ENCODE data around the gene NKAPL. TPM values are rescaled to one million over a fixed set of nuclear protein-coding genes. Genes with fewer than 3 reads are reported as not detected.

Gene NKAPL
- total RNA-seq, result not detected

- peaks cover 15% of the 10 kb centered on the region for H3K27me3 Mint-ChIP-seq (ENCODE audit: low read depth)
- POLR2A ChIA-PET, result no interaction called here
- DNase-seq (peak; percentile 57), ATAC-seq (peak; percentile 64)
- peaks cover 8% of the 10 kb centered on the region for H3K4me1 Mint-ChIP-seq (ENCODE audit: low read depth)
- peaks cover 5% of the 10 kb centered on the region for H3K9me3 Mint-ChIP-seq (ENCODE audit: insufficient read depth)
- H3K36me3 Mint-ChIP-seq (ENCODE audit: low read depth), result peaks cover 8% of the 10 kb centered on the region
- H3K4me3 Mint-ChIP-seq, result peak within 1 kb of the TSS; percentile 9
- peak within 1 kb of the TSS; percentile 26 for H3K27ac Mint-ChIP-seq
- CTCF ChIA-PET, result interaction anchor here (1.2 kb wide), 1 partner anchor 24 kb away, joined by 3 read pairs; no protein-coding TSS in a partner anchor
Measured at GRCh38 chr6:28258877-28259777, at the start of gene NKAPL. Gene NKAPL, plus strand, starts transcription at chr6:28259297. Its CDS starts 75 bp downstream, at chr6:28259372.

GRCh38 chr6:28209753-28210535 is 49.2 kb upstream of the NKAPL start:
- Mint-ChIP-seq H3K36me3 (ENCODE audit: low read depth) (peaks cover 13% of the 10 kb centered on the region), H3K27me3 (ENCODE audit: low read depth) (peaks cover 75% of the 10 kb centered on the region), H3K4me1 (ENCODE audit: low read depth) (peaks cover 34% of the 10 kb centered on the region), H3K4me3 (no peak overlapping the region), H3K9me3 (ENCODE audit: insufficient read depth) (peaks cover 3% of the 10 kb centered on the region), H3K27ac (no peak overlapping the region)
- DNase-seq (no peak), ATAC-seq (no peak)
- POLR2A ChIA-PET, result no interaction called here
- CTCF ChIA-PET, result interaction anchor here (1.0 kb wide), 2 partner anchors 12 to 146 kb away, joined by 3 read pairs; no protein-coding TSS in a partner anchor

GRCh38 chr6:28211840-28212509 is 47.1 kb upstream of the NKAPL start:
- Mint-ChIP-seq H3K27me3 (ENCODE audit: low read depth) (peaks cover 76% of the 10 kb centered on the region), H3K4me1 (ENCODE audit: low read depth) (peaks cover 33% of the 10 kb centered on the region), H3K9me3 (ENCODE audit: insufficient read depth) (peaks cover 3% of the 10 kb centered on the region), H3K27ac (no peak overlapping the region), H3K36me3 (ENCODE audit: low read depth) (peaks cover 8% of the 10 kb centered on the region), H3K4me3 (peak overlapping the region; percentile 68)
- CTCF ChIA-PET, result interaction anchor here (1.0 to 1.1 kb wide), 2 partner anchors 10 to 144 kb away, joined by 3 to 4 read pairs; no protein-coding TSS in a partner anchor
- ATAC-seq, result peak; percentile 41
- POLR2A ChIA-PET, result no interaction called here
- DNase-seq, result peak; percentile 62

GRCh38 chr6:28212510-28213212 is 46.4 kb upstream of the NKAPL start:
- Mint-ChIP-seq H3K36me3 (ENCODE audit: low read depth) (peaks cover 2% of the 10 kb centered on the region), H3K27ac (no peak overlapping the region), H3K27me3 (ENCODE audit: low read depth) (peaks cover 72% of the 10 kb centered on the region), H3K4me1 (ENCODE audit: low read depth) (peaks cover 27% of the 10 kb centered on the region), H3K4me3 (peak overlapping the region; percentile 68), H3K9me3 (ENCODE audit: insufficient read depth) (no peaks in the 10 kb centered on the region)
- ATAC-seq (peak; percentile 38), DNase-seq (peak; percentile 57)
- CTCF ChIA-PET, result interaction anchor here (1.0 to 1.1 kb wide), 2 partner anchors 9 to 143 kb away, joined by 3 to 4 read pairs; no protein-coding TSS in a partner anchor
- POLR2A ChIA-PET, result no interaction called here

- H3K4me1 Mint-ChIP-seq (ENCODE audit: low read depth), result peaks cover 25% of the 10 kb centered on the region
- ChIA-PET CTCF (no interaction called here), POLR2A (no interaction called here)
- no peak overlapping the region for H3K27ac Mint-ChIP-seq
- H3K9me3 Mint-ChIP-seq (ENCODE audit: insufficient read depth), result no peaks in the 10 kb centered on the region
- H3K36me3 Mint-ChIP-seq (ENCODE audit: low read depth), result peaks cover 2% of the 10 kb centered on the region
- no peak for DNase-seq
- ATAC-seq, result no peak
- peaks cover 72% of the 10 kb centered on the region for H3K27me3 Mint-ChIP-seq (ENCODE audit: low read depth)
- peak overlapping the region; percentile 26 for H3K4me3 Mint-ChIP-seq
Measured at GRCh38 chr6:28213213-28213523, 45.9 kb upstream of the NKAPL start.

GRCh38 chr6:28215425-28215824 is 43.7 kb upstream of the NKAPL start:
- Mint-ChIP-seq H3K27ac (no peak overlapping the region), H3K9me3 (ENCODE audit: insufficient read depth) (no peaks in the 10 kb centered on the region), H3K4me1 (ENCODE audit: low read depth) (peaks cover 29% of the 10 kb centered on the region), H3K27me3 (ENCODE audit: low read depth) (peaks cover 61% of the 10 kb centered on the region), H3K4me3 (no peak overlapping the region), H3K36me3 (ENCODE audit: low read depth) (peaks cover 2% of the 10 kb centered on the region)
- ChIA-PET CTCF (no interaction called here), POLR2A (no interaction called here)
- DNase-seq (no peak), ATAC-seq (no peak)

GRCh38 chr6:28217890-28218289 is 41.2 kb upstream of the NKAPL start:
- peaks cover 15% of the 10 kb centered on the region for H3K4me1 Mint-ChIP-seq (ENCODE audit: low read depth)
- peak overlapping the region; percentile 26 for H3K4me3 Mint-ChIP-seq
- no peak overlapping the region for H3K27ac Mint-ChIP-seq
- peaks cover 65% of the 10 kb centered on the region for H3K27me3 Mint-ChIP-seq (ENCODE audit: low read depth)
- H3K9me3 Mint-ChIP-seq (ENCODE audit: insufficient read depth), result no peaks in the 10 kb centered on the region
- CTCF ChIA-PET, result interaction anchor here (1.1 to 2.3 kb wide), 3 partner anchors 9 to 137 kb away, joined by 3 to 6 read pairs (median 5); partner anchors contain the start of gene ZKSCAN8
- no peak for DNase-seq
- no peak for ATAC-seq
- POLR2A ChIA-PET, result interaction anchor here (2.0 kb wide), 1 partner anchor 77 kb away, joined by 7 read pairs; the partner anchor contains the start of gene ZKSCAN8
- no peaks in the 10 kb centered on the region for H3K36me3 Mint-ChIP-seq (ENCODE audit: low read depth)

- peak; percentile 39 for DNase-seq
- Mint-ChIP-seq H3K4me3 (peak overlapping the region; percentile 72), H3K36me3 (ENCODE audit: low read depth) (no peaks in the 10 kb centered on the region), H3K9me3 (ENCODE audit: insufficient read depth) (no peaks in the 10 kb centered on the region), H3K27me3 (ENCODE audit: low read depth) (peaks cover 66% of the 10 kb centered on the region), H3K27ac (no peak overlapping the region), H3K4me1 (ENCODE audit: low read depth) (peaks cover 12% of the 10 kb centered on the region)
- ChIA-PET CTCF (interaction anchor here (1.1 to 2.3 kb wide), 4 partner anchors 8 to 137 kb away, joined by 3 to 6 read pairs (median 4); partner anchors contain the start of gene ZKSCAN8), POLR2A (interaction anchor here (2.0 kb wide), 1 partner anchor 77 kb away, joined by 7 read pairs; the partner anchor contains the start of gene ZKSCAN8)
- ATAC-seq, result peak; percentile 86
Measured at GRCh38 chr6:28218312-28219248, 40.5 kb upstream of the NKAPL start.

- POLR2A ChIA-PET, result interaction anchor here (1.0 kb wide), 1 partner anchor 69 kb away, joined by 3 read pairs; no protein-coding TSS in a partner anchor
- no peak for ATAC-seq
- Mint-ChIP-seq H3K9me3 (ENCODE audit: insufficient read depth) (no peaks in the 10 kb centered on the region), H3K36me3 (ENCODE audit: low read depth) (no peaks in the 10 kb centered on the region), H3K27me3 (ENCODE audit: low read depth) (peaks cover 56% of the 10 kb centered on the region), H3K27ac (no peak overlapping the region), H3K4me1 (ENCODE audit: low read depth) (peaks cover 18% of the 10 kb centered on the region), H3K4me3 (no peak overlapping the region)
- no peak for DNase-seq
- CTCF ChIA-PET, result interaction anchor here (1.3 kb wide), 1 partner anchor 134 kb away, joined by 4 read pairs; no protein-coding TSS in a partner anchor
Measured at GRCh38 chr6:28220257-28221133, 38.6 kb upstream of the NKAPL start.
